ENCODE results near the gene ELOA.

DNA sequence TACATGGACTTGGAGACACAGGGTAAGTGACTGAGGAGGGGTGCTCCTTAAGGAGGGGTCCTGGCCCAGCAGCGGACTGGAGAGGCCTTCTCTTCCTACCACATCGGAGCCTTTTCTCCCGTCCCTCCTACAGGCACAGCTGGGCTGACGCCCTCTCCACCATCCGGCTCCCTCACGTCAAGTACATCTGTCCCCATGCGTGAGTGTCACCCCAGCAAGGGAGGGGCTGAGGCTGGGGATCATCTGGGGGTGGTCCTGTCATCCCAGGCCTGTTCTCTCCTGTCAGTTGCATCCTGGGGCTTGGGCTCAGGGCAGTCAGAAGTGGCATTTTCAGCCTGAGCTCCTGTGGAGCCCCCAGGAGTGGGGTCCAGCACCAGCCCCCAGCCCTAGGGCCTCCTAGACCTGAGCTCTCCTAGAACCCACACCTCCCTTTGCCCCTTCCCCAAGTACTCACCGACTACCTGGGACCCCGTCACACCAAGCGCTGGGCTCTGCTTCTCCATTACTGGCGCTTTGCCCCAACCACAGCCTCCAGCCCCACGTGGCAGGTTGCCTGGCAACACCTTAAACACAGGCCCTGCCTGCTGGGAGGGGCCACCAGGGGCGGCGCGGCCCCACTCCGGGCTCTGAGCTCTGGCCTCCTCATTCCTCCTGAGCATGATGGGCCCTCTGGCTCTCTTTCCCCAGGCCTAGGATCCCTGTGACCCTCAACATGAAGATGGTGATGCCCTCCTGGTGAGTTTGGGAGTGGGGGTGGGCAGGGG, 49.9 kb downstream of the ELOA start:
- TF ChIP-seq, protein P1, sequence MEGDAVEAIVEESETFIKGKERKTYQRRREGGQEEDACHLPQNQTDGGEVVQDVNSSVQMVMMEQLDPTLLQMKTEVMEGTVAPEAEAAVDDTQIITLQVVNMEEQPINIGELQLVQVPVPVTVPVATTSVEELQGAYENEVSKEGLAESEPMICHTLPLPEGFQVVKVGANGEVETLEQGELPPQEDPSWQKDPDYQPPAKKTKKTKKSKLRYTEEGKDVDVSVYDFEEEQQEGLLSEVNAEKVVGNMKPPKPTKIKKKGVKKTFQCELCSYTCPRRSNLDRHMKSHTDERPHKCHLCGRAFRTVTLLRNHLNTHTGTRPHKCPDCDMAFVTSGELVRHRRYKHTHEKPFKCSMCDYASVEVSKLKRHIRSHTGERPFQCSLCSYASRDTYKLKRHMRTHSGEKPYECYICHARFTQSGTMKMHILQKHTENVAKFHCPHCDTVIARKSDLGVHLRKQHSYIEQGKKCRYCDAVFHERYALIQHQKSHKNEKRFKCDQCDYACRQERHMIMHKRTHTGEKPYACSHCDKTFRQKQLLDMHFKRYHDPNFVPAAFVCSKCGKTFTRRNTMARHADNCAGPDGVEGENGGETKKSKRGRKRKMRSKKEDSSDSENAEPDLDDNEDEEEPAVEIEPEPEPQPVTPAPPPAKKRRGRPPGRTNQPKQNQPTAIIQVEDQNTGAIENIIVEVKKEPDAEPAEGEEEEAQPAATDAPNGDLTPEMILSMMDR (IDR thresholded peaks at IDR 0.05), result no peak
- no peak for TF ChIP-seq POLR2A (IDR thresholded peaks at IDR 0.05)
